ENCODE results near the gene PFDN4.

PFDN4 gene

GRCh38 chr20:54267483-54268003 is 59.7 kb downstream of the PFDN4 start:
- DNase-seq (ENCODE audit: low read depth, low spot score): no peak

DNA sequence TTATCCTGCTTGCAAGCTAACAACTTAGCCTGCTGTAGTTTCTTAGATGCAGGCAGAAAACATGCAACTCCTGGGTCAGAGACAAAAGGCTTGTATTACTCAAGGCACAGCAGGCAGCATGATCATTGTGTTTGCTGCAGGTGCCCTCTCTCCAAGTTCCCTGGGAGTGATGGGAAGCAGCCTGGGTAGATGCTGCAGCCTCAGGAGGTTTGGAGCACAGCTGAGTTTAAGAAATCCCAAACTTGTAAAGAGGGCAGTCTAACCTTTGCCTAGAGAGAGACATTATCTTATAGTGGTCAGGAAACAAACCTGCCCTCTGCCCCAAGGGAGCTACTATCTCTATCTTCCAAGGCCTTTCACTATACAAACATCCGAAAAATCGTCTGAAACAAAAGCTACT is 61.1 kb downstream of the PFDN4 start:
- DNase-seq (ENCODE audit: low read depth, low spot score): no peak

All from activated naive CD8-positive, alpha-beta T cell treated with anti-CD3 and anti-CD28 coated beads, Interleukin-2, amount 50 U/mL, for 16 hours (primary cell).